ENCODE results near the gene UBE2M.
"Not testable (repeated sequence)": the region's sequence is repeated elsewhere in the genome, so short reads cannot be mapped to it uniquely, and the experiment has no call there.

UBE2M gene

DNA sequence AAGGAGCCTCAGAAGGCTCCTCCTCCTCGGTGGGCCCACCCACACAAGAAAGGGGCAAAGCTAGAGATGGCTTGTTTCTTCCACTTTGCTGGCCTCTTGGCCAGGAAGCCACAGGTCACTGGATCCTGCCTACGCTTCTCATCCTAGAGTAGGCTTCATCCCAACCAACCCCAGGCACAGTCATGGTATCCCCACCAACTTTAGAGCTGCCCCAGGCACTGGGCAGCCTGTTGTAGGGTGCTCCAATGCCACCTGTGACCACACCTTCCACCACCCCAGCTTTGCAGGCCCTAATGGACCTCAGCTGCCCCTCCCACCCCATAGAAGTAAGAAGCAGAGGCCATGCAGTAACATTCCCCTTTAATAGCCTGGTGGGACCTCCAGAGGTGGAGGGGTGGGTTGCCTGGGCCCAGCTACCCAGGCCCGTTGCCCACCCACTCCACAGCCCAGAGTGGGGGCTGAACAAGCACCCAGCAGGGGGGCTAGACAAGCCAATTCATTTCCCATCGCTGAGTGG lies 3.0 kb downstream of the UBE2M start:
- DNase-seq: no peak

DNA sequence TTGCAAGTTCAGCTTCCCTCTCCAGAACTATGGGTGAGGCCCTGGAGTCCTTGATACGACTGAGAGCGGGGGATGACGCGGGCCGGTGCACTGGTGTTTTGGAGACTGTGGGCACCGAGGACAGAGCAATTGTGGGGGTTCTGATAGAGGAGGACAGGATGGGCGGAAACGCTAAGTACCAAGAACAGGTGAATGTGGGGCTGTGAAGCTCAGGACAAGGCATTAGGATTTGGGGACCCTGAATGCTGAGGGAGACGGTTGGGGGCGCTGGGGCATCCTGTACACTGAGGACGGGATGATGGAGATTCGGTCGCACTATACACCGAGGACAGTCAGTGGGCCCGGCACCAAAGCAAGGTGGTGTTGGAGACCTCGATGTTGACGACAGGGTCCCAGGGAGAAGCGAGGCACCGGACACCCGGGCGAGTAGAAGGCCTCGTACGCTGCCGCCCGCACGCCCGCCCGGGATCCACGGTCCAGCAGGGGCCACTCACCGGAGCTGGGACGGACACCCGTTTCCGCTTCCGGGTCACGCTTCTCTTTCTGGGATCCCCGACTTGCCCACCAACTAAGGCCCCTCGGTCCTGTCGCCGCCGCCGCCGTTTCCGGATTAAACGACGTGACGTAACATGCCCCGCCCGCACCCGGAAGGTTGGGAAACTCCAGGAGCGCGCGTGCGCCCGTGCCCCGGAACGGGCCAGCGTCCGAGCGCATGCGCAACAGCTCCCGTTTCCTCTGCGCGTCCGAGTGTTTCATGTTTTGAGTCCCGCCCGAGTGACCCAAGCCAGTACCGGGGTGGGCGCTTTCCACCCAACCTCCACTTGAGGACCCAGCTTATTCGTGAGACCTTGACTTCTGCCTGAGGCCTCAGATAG lies 3.7 kb downstream of the UBE2M start, which contains the start of gene CHMP2A:
CHMP2A (minus strand) TSS at position 612 of the 875 bp plus-strand sequence. CDS start 893 bp downstream, outside the sequence.
- DNase-seq: peak; percentile 98 to 100 (median 99)

DNA sequence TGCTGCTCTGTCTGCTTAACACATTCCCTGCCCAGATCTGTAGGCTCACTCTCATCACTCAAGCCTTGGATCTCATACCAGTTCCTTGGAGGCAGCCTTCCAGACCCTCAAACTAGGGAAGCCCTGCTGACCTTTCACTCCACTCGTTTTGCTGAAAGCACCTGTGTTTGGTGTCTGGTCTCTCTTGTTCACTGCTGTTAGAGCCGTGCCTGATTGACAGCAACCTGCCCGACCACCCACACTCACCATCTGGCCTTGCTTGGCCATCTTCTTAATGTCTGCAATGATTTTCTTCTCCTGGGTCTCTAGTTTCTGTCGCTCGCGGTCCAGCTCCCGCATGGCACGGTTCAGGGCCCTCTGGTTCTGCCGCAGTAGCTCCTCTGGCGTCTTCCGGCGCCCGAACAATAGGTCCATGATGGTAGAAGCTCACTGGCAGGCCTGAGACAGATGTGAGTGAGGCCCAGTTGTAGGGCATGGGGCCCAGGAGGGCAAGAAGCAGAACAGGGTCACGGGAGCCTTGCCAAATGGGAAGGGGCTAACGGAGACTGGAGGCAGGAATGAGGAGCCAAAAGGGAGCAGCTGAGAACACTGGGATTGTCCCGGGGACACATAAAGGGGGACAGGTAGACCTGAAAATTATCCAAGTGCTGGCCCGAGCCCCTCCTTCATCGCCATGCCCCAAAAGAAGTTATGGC lies 4.5 kb downstream of the UBE2M start:
- DNase-seq: no peak

DNA sequence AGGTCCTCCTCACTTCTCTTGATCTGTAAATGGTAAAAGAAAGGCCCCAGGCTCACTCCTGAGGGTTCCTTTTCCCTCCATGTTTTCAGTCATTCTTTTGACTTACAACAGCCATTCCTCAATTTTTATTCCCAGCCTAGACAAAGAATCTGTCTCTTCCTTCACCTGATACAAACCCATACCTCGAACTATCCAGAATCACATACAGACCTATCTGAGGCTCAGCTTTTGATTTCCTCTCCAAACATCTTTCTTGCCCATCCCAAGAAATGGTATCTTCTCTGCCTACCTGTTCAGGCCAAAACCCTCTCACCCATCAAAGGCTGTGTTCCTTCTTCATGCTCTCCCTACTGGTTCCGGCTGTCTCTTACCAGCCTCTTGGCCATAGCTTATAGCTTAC lies 5.8 kb downstream of the UBE2M start:
- no peak for DNase-seq

DNA sequence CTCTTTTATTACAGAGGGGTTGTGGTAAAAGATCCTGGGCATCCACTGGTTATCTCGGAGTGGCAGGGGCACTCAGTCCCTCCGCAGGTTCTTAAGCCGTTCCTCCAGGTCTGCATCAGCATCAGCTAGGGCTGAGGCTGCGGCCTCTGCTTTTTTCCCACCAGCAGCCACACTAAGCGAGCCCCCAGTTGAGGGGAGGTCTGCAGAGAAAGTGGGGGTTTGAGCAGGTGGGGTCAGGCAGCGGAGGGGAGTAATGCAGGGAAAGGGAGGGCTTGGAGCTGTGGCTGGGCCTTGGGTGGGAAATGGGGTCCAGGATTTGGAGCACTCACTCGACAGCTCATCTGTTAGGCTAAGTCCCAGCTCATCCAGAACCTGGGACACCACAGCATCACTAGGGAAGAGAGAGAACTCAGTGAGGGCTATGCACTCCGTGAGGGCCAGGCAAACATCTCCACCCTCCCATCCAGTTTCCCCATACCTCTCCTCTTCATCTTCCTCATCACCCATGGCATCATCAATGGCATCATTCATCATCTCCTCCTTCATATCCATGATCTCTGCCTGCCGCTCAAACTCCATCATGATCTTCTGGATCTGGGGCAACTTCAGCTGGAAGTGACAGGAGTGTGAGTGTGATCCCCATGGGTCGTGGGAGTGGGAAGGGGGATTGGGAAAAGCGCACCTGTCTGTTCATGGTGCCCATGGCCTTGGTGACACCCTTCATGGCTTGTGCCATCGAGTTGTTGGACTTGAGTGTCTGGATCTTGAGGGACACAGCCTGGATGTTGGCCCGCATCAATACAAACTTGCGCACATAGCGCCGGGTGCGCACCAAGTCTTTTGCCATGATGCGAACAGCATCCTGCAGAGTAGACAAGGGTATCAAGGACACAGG lies 6.6 kb downstream of the UBE2M start:
- DNase-seq: no peak

DNA sequence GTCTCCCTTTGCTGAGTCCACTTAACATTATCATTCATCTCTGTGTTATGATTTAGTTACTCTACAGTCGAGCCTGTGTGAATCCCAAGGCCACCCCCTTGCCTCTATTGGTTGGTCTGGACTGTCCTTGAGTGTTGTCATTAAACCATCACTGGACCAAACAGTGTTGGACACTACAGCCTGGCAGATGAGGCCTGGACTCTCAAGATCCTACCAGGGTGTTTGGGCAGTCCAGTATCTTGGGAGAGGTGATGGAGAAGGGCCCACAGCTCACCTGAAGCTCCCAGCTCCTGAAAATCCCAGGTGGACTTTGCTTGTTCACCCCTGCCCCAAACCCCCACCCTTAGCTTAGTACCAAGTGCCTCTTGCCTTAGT lies 7.3 kb downstream of the UBE2M start:
- no peak for DNase-seq

DNA sequence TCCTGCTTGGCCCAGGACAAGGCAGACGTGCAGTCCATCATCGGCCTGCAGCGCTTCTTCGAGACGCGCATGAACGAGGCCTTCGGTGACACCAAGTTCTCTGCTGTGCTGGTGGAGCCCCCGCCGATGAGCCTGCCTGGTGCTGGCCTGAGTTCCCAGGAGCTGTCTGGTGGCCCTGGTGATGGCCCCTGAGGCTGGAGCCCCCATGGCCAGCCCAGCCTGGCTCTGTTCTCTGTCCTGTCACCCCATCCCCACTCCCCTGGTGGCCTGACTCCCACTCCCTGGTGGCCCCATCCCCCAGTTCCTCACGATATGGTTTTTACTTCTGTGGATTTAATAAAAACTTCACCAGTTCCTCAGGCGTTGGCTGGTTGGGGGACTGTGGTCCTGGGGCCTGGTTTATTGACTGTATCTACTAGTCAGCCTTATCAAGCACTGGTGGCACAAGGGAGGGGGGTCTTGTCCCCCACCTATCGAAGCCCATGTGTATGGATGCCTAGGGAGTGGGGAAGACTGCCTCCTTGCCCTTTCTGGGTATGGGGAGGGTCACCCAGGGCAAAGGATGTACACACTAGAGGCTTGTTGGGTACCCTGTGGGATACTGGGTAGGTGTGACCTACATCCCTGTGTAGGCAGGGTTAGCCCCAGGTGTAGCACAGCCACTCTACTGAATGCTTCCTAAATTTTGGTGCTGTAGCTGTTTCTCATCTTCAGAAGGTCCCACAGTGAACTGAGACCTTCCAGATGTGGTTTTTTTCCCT lies 7.9 kb downstream of the UBE2M start:
- no peak for DNase-seq

DNA sequence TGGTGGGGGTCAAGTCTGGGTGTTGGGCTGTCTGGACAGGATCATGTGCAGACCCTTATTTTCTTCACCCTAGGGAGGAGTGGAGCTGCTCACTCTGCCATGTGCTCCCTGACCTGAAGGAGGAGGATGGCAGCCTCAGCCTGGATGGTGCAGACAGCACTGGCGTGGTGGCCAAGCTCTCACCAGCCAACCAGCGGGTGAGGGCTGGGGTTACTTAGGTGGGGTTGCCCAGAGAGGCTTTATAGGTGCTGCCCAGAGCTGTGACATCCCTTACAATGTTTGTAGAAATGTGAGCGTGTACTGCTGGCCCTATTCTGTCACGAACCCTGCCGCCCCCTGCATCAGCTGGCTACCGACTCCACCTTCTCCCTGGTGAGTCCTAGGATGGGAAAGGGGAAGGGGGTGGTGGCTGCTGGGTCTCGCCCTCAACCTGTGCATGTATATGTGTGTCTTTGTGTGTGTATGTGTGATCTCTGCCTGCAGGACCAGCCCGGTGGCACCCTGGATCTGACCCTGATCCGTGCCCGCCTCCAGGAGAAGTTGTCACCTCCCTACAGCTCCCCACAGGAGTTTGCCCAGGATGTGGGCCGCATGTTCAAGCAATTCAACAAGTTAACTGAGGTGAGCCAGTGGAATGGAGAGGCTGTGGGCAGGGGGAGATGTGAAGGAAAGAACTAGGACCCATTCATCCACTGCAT lies 8.6 kb downstream of the UBE2M start:
- DNase-seq: no peak

DNA sequence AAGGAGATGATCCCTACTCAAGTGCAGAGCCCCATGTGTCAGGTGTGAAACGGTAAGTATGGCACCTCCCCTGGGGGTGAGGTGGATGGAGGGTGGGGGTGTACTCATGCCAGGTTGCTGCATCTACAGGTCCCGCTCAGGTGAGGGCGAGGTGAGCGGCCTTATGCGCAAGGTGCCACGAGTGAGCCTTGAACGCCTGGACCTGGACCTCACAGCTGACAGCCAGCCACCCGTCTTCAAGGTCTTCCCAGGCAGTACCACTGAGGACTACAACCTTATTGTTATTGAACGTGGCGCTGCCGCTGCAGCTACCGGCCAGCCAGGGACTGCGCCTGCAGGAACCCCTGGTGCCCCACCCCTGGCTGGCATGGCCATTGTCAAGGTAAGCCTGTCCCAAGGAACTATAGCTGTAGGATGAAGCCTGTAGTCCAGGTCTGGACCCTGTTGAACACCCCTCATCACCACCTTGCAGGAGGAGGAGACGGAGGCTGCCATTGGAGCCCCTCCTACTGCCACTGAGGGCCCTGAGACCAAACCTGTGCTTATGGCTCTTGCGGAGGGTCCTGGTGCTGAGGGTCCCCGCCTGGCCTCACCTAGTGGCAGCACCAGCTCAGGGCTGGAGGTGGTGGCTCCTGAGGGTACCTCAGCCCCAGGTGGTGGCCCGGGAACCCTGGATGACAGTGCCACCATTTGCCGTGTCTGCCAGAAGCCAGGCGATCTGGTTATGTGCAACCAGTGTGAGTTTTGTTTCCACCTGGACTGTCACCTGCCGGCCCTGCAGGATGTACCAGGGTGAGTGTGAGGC lies 9.3 kb downstream of the UBE2M start:
- no peak for DNase-seq

DNA sequence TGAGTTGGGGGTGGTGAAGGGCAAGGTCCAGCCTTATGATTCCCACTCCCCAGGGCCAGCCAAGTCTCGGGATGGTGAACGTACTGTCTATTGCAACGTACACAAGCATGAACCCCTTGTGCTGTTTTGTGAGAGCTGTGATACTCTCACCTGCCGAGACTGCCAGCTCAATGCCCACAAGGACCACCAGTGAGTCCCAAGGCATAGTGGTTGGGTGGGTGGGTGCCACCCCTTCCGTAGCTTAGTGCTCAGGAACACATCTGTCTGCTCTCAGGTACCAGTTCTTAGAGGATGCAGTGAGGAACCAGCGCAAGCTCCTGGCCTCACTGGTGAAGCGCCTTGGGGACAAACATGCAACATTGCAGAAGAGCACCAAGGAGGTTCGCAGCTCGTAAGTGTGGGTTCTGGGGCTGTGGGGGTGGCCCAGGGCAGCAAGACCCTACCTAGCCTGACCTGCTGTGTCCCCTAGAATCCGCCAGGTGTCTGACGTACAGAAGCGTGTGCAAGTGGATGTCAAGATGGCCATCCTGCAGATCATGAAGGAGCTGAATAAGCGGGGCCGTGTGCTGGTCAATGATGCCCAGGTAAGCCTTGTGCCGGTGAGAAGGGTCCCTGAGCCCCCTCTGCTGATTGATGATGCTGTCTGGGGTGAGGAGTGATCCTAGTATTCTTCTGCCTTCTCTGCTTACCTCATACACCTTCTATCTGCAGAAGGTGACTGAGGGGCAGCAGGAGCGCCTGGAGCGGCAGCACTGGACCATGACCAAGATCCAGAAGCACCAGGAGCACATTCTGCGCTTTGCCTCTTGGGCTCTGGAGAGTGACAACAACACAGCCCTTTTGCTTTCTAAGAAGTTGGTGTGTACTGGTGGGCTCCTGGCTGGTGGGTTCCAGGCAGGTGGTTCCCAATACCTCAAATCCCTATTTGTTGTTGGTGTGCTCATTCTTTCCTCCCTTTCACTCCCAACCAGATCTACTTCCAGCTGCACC lies 10.8 kb downstream of the UBE2M start:
- no peak for DNase-seq

DNA sequence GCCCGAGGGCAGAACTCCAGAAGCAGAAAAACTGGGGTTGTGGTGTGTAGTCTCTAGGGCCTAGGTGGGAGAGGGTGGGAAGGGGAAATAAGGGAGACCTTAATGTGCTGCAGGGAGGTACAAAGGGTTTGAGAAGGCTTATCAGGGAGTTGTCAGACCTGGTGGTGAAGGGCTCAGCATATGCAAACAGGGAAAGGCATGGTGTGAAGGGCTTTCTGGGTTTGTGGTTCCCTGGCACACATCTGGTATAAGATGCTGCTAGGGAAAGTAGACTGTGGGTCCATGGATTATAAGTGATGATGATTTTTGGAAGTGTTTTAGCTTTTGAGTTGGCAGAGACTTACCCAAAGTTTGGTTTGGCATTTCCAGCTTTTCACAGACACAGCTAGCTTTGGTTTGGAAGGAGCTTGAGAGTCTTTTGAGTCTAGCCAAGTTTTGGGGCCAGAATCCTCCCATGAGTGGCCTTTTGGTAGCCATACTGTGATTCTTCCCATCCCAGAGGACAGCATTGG lies 12.3 kb downstream of the UBE2M start:
- no peak for DNase-seq

DNA sequence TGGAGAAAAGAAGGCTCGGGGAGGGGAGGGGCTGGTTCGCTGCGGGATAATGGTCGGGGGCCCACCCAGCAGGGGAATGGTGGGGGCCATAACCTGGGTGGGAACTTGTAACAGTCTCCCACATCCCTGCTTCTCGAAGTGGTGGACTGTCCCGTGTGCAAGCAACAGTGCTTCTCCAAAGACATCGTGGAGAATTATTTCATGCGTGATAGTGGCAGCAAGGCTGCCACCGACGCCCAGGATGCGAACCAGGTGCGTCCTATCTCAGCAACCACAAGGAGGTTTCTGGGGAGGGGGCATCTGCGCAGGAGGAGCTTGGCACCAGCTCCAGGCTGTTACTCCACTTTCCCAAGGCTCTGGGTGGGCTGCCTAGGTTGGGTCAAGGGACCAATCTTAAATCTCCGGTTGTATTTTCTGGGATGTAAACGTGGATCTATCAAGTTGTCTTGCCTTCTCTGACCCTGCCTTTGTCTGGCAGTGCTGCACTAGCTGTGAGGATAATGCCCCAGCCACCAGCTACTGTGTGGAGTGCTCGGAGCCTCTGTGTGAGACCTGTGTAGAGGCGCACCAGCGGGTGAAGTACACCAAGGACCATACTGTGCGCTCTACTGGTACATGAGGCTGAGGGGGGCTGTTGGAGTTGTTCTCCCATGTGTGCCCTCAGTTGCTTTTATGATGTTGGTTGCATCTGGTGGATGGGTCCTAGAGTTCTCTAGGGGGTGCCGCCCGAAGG lies 13.0 kb downstream of the UBE2M start:
- no peak for DNase-seq

DNA sequence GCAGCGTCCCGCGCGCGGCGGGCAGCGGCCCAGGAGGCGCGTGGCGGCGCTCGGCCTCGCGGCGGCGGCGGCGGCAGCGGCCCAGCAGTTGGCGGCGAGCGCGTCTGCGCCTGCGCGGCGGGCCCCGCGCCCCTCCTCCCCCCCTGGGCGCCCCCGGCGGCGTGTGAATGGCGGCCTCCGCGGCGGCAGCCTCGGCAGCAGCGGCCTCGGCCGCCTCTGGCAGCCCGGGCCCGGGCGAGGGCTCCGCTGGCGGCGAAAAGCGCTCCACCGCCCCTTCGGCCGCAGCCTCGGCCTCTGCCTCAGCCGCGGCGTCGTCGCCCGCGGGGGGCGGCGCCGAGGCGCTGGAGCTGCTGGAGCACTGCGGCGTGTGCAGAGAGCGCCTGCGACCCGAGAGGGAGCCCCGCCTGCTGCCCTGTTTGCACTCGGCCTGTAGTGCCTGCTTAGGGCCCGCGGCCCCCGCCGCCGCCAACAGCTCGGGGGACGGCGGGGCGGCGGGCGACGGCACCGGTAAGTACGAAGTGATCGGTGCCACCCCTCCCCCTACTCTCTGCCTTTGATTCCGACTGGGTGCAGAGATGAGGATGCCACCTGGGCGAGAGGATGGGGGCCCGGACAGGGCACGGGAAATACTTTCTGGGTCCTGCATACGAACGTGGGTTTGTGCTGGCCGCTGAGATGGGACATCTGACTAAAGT lies 13.7 kb downstream of the UBE2M start:
- peak; percentile 74 to 91 (median 85) for DNase-seq

DNA sequence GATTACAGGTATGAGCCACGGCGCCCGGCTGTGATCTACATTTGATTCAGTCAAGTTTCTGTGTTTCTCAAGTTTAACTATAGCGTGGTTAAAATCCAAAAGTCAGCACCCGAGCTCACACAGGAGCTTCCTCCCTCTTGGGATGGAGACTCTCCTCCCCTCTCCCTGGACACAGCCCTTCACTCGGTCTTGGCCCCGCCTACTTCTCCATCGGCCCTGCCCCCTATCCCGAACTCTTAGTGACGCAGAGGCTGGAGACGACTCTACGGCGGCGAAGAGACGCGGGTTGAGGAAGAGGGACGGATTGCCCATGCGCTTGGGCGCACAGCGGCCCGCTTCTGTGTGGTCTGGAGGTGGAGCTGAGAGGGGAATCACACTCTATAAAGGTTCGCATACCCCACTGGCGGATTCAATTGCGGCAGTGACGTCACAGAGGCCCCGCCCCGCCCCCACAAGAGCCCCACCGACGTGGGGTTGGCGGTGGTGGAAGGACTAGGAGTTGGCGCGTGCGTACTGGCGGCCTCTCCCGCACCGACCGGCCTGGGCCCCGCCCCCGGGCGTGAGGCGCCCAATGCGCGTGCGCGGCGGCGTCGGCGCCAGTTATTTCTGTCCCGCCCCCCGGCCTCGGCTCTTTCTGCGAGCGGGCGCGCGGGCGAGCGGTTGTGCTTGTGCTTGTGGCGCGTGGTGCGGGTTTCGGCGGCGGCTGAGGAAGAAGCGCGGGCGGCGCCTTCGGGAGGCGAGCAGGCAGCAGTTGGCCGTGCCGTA lies 14.4 kb downstream of the UBE2M start, which contains the start of gene TRIM28:
TRIM28 (plus strand) TSS at position 239 of the 765 bp plus-strand sequence. CDS start 694 bp downstream, outside the sequence.
- DNase-seq: peak; percentile 99

DNA sequence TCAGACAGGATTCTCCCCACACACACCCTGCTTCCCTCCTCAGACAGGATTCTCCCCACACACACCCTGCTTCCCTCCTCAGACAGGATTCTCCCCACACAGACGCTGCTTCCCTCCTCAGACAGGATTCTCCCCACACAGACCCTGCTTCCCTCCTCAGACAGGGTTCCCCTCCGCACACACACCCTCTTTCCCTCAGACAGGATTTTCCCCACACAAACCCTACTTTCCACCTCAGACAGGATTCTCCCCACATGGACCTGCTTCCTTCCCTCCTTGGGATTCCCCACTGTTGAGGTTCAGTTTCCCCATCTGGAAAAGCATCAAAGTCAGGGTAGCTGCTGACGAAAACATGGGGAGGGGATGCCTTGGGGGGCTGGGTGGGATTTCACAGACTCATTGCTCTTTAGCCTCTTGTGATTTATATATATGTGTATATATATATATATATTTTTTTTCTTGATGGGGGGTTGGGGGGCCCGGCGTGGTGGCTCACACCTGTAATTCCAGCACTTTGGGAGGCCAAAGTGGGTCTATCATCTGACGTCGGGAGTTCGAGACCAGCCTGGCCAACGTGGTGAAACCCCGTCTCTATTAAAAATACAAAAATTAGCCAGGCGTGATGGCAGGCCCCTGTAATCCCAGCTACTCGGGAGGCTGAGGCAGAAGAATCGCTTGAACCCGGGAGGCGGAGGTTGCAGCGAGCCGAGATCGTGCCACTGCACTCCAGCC lies 15.6 kb downstream of the UBE2M start:
- not testable (repeated sequence) for DNase-seq

DNA sequence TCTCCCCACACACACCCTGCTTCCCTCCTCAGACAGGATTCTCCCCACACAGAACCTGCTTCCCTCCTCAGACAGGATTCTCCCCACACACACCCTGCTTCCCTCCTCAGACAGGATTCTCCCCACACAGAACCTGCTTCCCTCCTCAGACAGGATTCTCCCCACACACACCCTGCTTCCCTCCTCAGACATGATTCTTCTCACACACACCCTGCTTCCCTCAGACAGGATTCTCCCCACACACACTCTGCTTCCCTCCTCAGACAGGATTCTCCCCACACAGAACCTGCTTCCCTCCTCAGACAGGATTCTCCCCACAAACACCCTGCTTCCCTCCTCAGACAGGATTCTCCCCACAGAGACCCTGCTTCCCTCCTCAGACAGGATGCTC lies 19.2 kb downstream of the UBE2M start:
- DNase-seq: not testable (repeated sequence)
